ENCODE data around the gene ALG14.
"Not testable (repeated sequence)": the region's sequence is repeated elsewhere in the genome, so short reads cannot be mapped to it uniquely, and the experiment has no call there.

ALG14 gene

DNA sequence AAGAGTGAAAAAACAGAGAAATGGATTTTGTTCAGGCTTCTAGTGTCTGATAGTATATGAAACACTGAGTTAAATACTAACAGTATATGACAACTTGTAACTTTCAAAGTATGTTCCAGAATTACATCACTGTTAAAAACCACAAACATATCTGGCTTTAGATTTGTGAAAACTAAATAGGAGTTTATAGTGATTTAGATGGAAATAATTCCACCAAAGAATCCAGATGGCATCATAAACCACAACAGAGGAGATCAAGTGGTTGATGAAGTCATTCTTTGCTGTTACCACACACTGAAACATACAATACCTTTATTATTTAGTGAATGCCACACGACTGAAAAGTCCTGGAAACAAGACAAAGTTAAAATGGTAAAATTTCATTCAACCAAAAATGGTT lies 37.2 kb downstream of the ALG14 start:
- no peaks in the 10 kb centered on the region for H3K4me1 ChIP-seq (ENCODE audit: control insufficient read depth, insufficient read depth, low read length)
- no peaks in the 10 kb centered on the region for H3K9me3 ChIP-seq (ENCODE audit: control insufficient read depth, insufficient read depth, low read length)
- H3K36me3 ChIP-seq (ENCODE audit: control insufficient read depth, insufficient read depth, low read length): no peaks in the 10 kb centered on the region
- no peak overlapping the region for H3K9ac ChIP-seq (ENCODE audit: low read depth, low read length)
- H3K27me3 ChIP-seq (ENCODE audit: control insufficient read depth, insufficient read depth, low read length): no peaks in the 10 kb centered on the region
- no peak overlapping the region for H3K4me3 ChIP-seq (ENCODE audit: low read depth, low read length)

DNA sequence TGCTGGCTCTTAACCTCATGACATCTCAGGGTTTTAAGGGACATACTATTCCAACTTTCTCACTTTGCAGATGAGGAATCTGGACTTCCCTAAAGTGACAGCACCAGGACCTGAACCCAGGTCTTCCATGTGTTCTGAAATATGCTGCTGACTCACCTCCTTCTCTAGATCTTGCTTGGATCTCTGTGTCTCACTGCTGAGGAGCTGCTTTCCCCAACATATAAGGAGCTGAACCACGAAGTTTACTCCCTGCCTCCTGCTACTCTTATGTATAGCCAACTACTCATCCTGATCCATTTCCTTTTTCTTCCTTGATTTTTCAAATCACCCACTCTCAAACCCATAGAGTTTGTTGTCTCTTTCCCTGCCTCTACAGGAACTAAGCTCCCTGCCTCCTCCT lies 38.2 kb downstream of the ALG14 start:
- no peaks in the 10 kb centered on the region for H3K27me3 ChIP-seq (ENCODE audit: control insufficient read depth, insufficient read depth, low read length)
- H3K4me3 ChIP-seq (ENCODE audit: low read depth, low read length): no peak overlapping the region
- H3K9me3 ChIP-seq (ENCODE audit: control insufficient read depth, insufficient read depth, low read length): no peaks in the 10 kb centered on the region
- no peak overlapping the region for H3K9ac ChIP-seq (ENCODE audit: low read depth, low read length)
- H3K36me3 ChIP-seq (ENCODE audit: control insufficient read depth, insufficient read depth, low read length): no peaks in the 10 kb centered on the region
- no peaks in the 10 kb centered on the region for H3K4me1 ChIP-seq (ENCODE audit: control insufficient read depth, insufficient read depth, low read length)

DNA sequence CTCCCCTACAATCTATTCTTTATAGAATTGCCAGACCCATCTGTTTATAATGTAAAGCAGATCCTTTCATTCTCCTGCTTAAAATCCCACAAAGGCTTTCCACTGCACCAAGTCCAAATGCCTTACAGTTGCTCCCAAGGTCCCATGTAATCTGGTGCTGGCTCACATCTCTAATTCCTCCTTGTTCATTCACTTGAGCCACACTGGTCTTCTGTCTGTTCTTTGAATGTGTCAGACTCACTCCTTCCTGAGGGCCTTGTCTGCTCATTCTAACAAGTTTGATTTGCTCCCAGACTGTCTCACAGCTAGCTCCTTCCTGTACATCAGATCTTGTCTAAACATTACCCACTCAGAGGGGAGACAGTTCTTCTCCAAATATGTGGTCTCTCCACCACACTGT lies 38.9 kb downstream of the ALG14 start:
- Histone ChIP-seq H3K9me3 (ENCODE audit: control insufficient read depth, insufficient read depth, low read length) (no peaks in the 10 kb centered on the region), H3K36me3 (ENCODE audit: control insufficient read depth, insufficient read depth, low read length) (no peaks in the 10 kb centered on the region), H3K9ac (ENCODE audit: low read depth, low read length) (no peak overlapping the region), H3K4me1 (ENCODE audit: control insufficient read depth, insufficient read depth, low read length) (no peaks in the 10 kb centered on the region), H3K4me3 (ENCODE audit: low read depth, low read length) (no peak overlapping the region), H3K27me3 (ENCODE audit: control insufficient read depth, insufficient read depth, low read length) (no peaks in the 10 kb centered on the region)

DNA sequence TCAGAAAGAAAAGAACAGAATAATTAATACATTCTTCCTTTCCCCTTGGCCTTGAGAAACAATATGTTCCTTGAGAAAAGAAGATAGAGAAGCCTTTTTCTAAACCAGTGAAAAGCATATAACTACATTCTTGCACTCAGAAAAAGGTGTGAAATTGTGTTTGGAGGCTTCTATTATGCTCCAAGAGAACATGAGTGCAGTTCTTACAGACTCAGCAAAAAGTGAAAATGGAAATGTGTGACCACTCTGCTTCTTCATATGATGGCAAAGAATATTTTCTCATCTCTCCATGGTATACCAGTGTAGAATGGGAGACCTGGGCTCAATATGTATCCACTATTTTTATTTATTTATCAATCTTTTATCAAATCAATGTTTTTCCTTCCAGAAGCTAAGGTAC lies 43.2 kb downstream of the ALG14 start:
- Histone ChIP-seq H3K27me3 (ENCODE audit: control insufficient read depth, insufficient read depth, low read length) (no peaks in the 10 kb centered on the region), H3K4me1 (ENCODE audit: control insufficient read depth, insufficient read depth, low read length) (no peaks in the 10 kb centered on the region), H3K9ac (ENCODE audit: low read depth, low read length) (no peak overlapping the region), H3K9me3 (ENCODE audit: control insufficient read depth, insufficient read depth, low read length) (no peaks in the 10 kb centered on the region), H3K36me3 (ENCODE audit: control insufficient read depth, insufficient read depth, low read length) (no peaks in the 10 kb centered on the region), H3K4me3 (ENCODE audit: low read depth, low read length) (no peak overlapping the region)

DNA sequence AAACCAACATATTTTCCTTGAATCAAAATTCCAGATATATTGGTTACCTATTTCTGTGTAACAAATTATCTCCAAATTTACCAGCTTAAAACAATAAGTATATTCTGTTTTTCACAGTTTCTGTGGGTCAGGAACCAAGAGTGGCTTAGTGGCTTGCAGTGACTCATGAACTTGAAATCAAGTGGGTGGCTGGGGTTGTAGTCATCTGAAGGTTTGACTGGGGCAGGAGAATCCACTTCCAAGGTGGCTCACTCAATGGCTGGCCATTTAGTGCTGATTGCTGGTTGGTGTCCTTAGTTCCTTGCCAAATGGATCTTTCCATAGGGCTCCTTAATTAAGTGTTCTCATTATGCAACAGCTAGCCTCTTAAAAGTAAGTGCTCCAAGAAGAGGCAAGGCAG lies 43.8 kb downstream of the ALG14 start:
- H3K4me3 ChIP-seq (ENCODE audit: low read depth, low read length): no peak overlapping the region
- H3K27me3 ChIP-seq (ENCODE audit: control insufficient read depth, insufficient read depth, low read length): no peaks in the 10 kb centered on the region
- H3K9me3 ChIP-seq (ENCODE audit: control insufficient read depth, insufficient read depth, low read length): no peaks in the 10 kb centered on the region
- no peaks in the 10 kb centered on the region for H3K4me1 ChIP-seq (ENCODE audit: control insufficient read depth, insufficient read depth, low read length)
- H3K36me3 ChIP-seq (ENCODE audit: control insufficient read depth, insufficient read depth, low read length): no peaks in the 10 kb centered on the region
- no peak overlapping the region for H3K9ac ChIP-seq (ENCODE audit: low read depth, low read length)

DNA sequence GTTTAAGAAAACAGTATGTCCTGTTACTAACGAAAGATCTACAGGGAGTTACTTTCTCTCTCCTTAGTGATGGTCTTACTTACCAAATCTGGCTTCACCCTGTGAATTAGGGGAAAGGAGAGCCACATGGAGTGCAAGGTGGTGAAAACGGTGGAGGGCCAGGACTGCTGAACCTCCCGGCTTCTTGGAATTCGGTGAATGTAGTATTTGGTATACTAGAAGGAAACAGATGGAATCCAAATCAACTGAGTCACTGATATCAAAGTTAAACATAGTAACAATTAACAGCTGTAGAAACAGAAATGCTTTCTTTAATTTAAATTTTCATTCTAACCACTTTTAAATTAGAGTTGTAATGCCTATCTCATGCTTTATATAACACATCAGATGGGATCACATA lies 45.7 kb downstream of the ALG14 start:
- Histone ChIP-seq H3K9me3 (ENCODE audit: control insufficient read depth, insufficient read depth, low read length) (no peaks in the 10 kb centered on the region), H3K4me3 (ENCODE audit: low read depth, low read length) (no peak overlapping the region), H3K4me1 (ENCODE audit: control insufficient read depth, insufficient read depth, low read length) (no peaks in the 10 kb centered on the region), H3K36me3 (ENCODE audit: control insufficient read depth, insufficient read depth, low read length) (no peaks in the 10 kb centered on the region), H3K9ac (ENCODE audit: low read depth, low read length) (no peak overlapping the region), H3K27me3 (ENCODE audit: control insufficient read depth, insufficient read depth, low read length) (no peaks in the 10 kb centered on the region)

DNA sequence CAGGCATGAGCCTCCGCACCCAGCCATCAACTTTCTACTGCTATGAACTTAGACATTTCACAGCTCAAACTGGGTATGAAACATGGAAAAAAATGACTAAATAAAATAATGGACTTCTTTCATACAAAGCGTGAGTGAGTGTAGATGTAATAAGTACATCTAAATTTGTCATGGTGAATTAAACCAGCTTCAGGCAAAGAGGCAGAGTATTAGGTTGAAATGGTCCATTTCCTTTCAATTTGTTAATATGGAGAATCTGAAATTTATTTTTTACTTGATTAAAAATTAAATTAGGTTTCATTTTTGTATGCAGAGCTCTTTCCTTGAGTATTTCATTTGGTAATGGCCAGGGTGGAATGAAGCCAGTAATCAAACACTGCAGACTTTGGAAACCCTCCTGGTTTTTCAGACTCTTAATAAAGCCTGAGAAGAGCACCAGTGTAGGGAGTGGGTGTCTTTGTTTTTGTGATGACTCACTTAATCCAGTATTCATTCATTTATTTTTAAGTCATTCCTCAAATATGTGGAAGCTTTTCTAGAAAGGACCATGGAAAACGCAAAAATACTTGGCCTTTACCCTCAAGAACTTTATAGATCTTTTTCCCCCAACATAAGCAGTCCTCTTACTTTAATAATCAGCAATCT lies 49.2 kb downstream of the ALG14 start:
- Histone ChIP-seq H3K36me3 (ENCODE audit: control insufficient read depth, insufficient read depth, low read length) (no peaks in the 10 kb centered on the region), H3K9me3 (ENCODE audit: control insufficient read depth, insufficient read depth, low read length) (no peaks in the 10 kb centered on the region), H3K9ac (ENCODE audit: low read depth, low read length) (no peak overlapping the region), H3K4me3 (ENCODE audit: low read depth, low read length) (no peak overlapping the region), H3K27me3 (ENCODE audit: control insufficient read depth, insufficient read depth, low read length) (no peaks in the 10 kb centered on the region), H3K4me1 (ENCODE audit: control insufficient read depth, insufficient read depth, low read length) (no peaks in the 10 kb centered on the region)

DNA sequence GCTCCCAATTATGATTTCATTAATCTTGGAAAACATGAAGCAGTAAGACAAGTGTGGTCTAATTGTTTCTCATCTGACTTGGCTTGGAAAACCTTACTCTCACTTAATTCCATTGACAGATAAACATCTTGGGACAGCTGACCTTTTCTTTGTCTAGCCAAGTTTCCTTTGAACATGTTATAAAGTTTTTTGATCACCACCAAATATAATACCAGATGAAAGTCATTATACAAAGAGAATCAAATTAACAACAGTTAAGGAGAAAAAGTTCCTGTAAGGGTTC lies 50.2 kb downstream of the ALG14 start:
- Histone ChIP-seq H3K4me1 (ENCODE audit: control insufficient read depth, insufficient read depth, low read length) (no peaks in the 10 kb centered on the region), H3K36me3 (ENCODE audit: control insufficient read depth, insufficient read depth, low read length) (no peaks in the 10 kb centered on the region), H3K27me3 (ENCODE audit: control insufficient read depth, insufficient read depth, low read length) (no peaks in the 10 kb centered on the region), H3K4me3 (ENCODE audit: low read depth, low read length) (no peak overlapping the region), H3K9me3 (ENCODE audit: control insufficient read depth, insufficient read depth, low read length) (no peaks in the 10 kb centered on the region), H3K9ac (ENCODE audit: low read depth, low read length) (no peak overlapping the region)

DNA sequence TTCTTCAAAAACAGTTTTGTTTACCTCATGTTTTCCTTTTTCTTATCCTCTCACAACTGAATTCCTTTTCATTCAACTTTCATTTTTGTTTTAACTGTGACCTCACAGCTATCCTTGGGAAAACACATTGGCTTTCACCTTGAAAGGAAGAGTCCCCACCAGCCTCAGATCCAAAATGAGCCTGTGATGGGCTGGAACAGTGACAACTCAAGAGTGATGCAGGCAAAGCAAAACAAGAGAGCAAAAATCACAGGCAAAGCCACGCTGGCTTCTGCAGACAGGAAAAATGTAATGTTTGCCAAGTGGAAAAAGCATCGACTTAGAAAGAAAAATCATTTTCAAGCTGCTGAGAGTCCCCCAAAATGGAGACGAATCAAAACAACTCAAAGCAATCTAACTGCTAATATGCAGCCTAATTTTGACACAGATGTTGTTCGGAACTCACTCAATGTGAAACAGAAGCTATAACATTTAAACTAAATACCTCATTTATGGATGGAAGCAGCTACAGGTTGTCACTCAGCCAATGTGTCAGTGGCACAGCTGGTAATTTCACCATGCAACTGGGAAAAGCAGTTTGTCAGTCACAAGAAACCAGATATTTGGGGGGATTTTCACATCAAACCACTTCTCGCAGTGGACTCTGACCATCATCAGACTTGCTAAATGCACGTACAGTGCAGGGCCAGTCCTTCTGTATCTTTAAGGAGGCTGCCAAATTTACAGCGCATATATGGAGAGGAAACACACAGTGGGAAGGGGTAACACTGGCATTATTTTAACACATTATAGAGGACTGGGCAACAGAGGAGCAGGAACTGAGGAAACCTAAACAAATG lies 50.7 kb downstream of the ALG14 start:
- Histone ChIP-seq H3K36me3 (ENCODE audit: control insufficient read depth, insufficient read depth, low read length) (no peaks in the 10 kb centered on the region), H3K9me3 (ENCODE audit: control insufficient read depth, insufficient read depth, low read length) (no peaks in the 10 kb centered on the region), H3K9ac (ENCODE audit: low read depth, low read length) (no peak overlapping the region), H3K4me3 (ENCODE audit: low read depth, low read length) (no peak overlapping the region), H3K4me1 (ENCODE audit: control insufficient read depth, insufficient read depth, low read length) (no peaks in the 10 kb centered on the region), H3K27me3 (ENCODE audit: control insufficient read depth, insufficient read depth, low read length) (no peaks in the 10 kb centered on the region)

DNA sequence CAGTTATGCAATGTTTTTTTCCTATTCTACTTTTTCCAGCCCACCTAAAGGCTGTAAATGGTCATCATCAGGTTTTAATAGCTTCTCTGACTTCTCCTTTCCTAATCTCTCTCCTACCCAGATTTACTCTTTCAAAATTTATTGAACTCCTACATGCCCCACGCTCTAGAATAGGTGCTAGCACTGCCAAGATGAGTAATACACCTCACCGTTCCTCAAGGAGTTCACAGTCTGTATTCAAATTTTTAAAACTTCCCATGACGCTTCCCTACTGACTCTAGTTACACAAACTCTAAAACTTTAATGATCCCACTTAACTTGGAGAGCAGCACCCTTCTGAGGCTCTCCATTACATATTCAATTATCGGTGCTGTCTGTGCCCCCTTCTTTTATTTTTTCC lies 51.6 kb downstream of the ALG14 start:
- no peak overlapping the region for H3K9ac ChIP-seq (ENCODE audit: low read depth, low read length)
- H3K4me1 ChIP-seq (ENCODE audit: control insufficient read depth, insufficient read depth, low read length): no peaks in the 10 kb centered on the region
- no peaks in the 10 kb centered on the region for H3K27me3 ChIP-seq (ENCODE audit: control insufficient read depth, insufficient read depth, low read length)
- H3K36me3 ChIP-seq (ENCODE audit: control insufficient read depth, insufficient read depth, low read length): no peaks in the 10 kb centered on the region
- H3K4me3 ChIP-seq (ENCODE audit: low read depth, low read length): no peak overlapping the region
- no peaks in the 10 kb centered on the region for H3K9me3 ChIP-seq (ENCODE audit: control insufficient read depth, insufficient read depth, low read length)

DNA sequence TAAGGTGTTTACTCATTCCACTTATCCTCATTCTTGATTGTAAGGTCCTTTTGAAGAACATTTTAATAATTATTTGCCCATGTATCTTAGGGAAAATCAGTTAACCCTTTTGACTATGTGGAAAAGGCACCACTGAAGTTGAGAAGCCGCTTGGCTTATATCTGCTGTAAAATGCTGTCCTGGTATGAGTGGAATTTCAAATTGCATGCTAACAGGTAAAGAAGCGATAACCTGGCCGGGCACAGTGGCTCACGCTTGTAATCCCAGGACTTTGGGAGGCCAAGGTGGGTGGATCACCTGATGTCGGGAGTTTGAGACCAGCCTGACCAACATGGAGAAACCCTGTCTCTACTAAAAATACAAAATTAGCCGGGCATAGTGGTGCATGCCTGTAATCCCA lies 53.3 kb downstream of the ALG14 start:
- H3K4me3 ChIP-seq (ENCODE audit: low read depth, low read length); H3K36me3 ChIP-seq (ENCODE audit: control insufficient read depth, insufficient read depth, low read length); H3K4me1 ChIP-seq (ENCODE audit: control insufficient read depth, insufficient read depth, low read length); H3K9me3 ChIP-seq (ENCODE audit: control insufficient read depth, insufficient read depth, low read length); H3K27me3 ChIP-seq (ENCODE audit: control insufficient read depth, insufficient read depth, low read length); H3K9ac ChIP-seq (ENCODE audit: low read depth, low read length): not testable (repeated sequence)

DNA sequence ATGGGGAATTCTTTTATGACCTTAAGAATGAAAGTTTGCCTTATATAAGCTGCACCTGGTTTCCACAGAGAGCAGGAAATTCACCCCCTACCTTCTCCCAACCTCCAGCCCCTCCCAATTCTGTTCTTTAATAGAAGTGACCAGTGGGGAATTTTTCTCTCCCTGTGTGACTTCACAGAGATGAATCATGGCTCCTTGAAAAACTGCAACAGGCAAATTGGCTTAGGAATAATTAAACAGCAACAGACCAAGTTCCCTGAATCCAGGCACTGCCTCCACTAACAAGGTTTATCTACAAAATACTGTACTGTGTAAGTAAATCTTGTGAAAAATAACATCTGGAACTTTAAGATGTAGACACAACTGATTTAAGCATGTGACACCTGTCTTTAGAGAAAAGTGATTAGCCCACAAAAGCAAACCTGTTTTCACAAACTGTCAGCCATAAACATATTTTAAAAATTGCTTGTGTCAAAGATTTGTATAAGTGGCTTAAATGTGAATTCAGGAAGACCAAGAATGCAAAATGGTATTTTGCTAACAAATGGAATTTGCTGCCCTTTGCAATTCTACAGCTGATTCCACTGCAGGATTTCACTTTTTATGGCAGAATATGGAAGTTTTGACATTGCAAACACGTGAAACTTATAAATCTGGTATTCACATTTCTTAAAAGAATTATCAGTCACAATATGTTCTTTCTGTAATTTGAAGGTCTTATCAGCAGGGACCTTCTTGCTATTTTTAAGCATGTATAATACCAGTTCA lies 54.0 kb downstream of the ALG14 start:
- no peaks in the 10 kb centered on the region for H3K36me3 ChIP-seq (ENCODE audit: control insufficient read depth, insufficient read depth, low read length)
- no peaks in the 10 kb centered on the region for H3K9me3 ChIP-seq (ENCODE audit: control insufficient read depth, insufficient read depth, low read length)
- H3K4me1 ChIP-seq (ENCODE audit: control insufficient read depth, insufficient read depth, low read length): no peaks in the 10 kb centered on the region
- no peaks in the 10 kb centered on the region for H3K27me3 ChIP-seq (ENCODE audit: control insufficient read depth, insufficient read depth, low read length)
- no peak overlapping the region for H3K9ac ChIP-seq (ENCODE audit: low read depth, low read length)
- H3K4me3 ChIP-seq (ENCODE audit: low read depth, low read length): no peak overlapping the region
